Measurements from ENCODE around the gene ARHGAP19.

- TF ChIP-seq CTCF (IDR thresholded peaks at IDR 0.05) (no peak), POLR2A (IDR thresholded peaks at IDR 0.05) (no peak)
These were observed 85.3 kb downstream of the ARHGAP19 start for GRCh38 chr10:97207131-97207530.

All from sigmoid colon (tissue), 3 donors.